HG02642 (cell line): ENCODE results near the gene RBM15B.

Experiments used
- ATAC-seq: cut with Tn5 transposase; IDR thresholded peaks from one replicate; pipeline ENCODE4 v1.9.1; 2021; ENCODE audit warnings: mild to moderate bottlenecking; ENCODE audit not compliant: unreplicated experiment, poor library complexity

The RBM15B gene

DNA sequence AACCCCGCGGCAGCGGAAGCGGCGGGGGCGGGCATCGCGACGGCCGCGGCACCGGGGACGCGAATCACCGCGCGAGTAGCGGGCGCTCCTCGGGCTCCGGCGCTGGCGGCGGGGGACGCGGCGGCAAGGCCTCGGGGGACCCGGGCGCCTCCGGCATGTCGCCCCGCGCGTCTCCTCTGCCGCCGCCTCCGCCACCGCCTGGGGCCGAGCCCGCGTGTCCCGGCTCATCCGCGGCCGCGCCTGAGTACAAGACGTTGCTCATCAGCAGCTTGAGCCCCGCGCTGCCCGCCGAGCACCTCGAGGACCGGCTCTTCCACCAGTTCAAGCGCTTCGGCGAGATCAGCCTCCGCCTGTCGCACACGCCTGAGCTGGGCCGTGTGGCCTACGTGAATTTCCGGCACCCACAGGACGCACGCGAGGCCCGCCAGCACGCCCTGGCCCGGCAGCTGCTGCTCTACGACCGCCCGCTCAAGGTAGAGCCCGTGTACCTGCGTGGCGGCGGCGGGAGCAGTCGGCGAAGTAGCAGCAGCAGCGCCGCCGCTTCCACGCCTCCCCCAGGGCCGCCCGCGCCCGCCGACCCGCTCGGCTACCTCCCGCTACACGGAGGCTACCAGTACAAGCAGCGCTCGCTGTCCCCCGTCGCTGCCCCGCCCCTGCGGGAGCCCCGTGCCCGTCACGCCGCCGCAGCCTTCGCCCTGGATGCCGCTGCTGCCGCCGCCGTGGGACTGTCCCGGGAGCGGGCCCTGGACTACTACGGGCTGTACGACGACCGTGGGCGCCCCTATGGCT, 675 bp downstream of the RBM15B start:
- peak; percentile 23 for ATAC-seq

DNA sequence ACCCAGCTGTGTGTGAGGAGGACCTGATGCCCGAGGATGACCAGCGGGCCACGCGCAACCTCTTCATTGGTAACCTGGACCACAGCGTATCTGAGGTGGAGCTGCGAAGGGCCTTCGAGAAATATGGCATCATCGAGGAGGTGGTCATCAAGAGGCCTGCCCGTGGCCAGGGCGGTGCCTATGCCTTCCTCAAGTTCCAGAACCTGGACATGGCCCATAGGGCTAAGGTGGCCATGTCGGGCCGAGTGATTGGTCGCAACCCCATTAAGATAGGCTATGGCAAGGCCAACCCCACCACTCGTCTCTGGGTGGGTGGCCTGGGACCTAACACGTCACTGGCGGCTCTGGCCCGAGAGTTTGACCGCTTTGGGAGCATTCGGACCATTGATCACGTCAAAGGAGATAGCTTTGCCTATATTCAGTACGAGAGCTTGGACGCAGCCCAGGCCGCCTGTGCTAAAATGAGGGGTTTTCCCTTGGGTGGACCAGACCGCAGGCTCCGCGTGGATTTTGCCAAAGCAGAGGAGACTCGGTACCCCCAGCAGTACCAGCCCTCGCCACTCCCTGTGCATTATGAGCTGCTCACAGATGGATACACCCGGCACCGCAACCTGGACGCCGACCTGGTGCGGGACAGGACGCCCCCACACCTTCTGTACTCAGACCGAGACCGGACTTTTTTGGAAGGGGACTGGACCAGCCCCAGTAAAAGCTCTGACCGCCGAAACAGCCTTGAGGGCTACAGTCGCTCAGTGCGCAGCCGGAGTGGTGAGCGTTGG, 1.5 kb downstream of the RBM15B start:
- ATAC-seq, result no peak

DNA sequence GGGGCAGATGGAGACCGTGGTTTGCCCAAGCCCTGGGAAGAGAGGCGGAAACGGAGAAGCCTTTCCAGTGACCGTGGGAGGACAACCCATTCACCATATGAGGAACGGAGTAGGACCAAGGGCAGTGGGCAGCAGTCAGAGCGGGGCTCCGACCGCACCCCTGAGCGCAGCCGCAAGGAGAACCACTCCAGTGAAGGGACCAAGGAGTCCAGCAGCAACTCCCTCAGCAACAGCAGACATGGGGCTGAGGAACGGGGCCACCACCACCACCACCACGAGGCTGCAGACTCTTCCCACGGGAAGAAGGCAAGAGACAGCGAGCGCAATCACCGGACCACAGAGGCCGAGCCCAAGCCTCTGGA, 2.0 kb downstream of the RBM15B start:
- ATAC-seq, result no peak

GRCh38 chr3:51393564-51393963, 2.5 kb downstream of the RBM15B start:
- ATAC-seq, result no peak

DNA sequence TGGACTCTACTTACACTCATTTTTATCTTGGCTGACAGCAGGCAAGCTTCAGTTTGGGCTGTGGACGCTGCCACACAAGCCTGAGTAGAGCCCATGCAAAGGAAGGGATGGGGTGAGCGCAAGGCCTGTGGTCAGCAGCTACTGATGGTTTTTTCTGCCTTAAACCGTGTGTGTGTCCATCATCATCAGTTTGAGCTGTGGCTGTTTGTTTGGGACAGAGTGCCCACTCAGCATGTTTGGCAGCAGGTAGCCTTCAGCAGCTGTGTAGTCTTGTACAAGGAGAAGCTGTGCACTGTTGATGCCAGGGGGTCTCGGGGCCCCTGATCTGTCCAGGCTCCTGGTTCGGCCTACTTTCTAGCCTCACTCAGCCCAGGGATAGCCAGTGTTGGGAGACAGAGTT, 3.5 kb downstream of the RBM15B start:
- ATAC-seq, result no peak

DNA sequence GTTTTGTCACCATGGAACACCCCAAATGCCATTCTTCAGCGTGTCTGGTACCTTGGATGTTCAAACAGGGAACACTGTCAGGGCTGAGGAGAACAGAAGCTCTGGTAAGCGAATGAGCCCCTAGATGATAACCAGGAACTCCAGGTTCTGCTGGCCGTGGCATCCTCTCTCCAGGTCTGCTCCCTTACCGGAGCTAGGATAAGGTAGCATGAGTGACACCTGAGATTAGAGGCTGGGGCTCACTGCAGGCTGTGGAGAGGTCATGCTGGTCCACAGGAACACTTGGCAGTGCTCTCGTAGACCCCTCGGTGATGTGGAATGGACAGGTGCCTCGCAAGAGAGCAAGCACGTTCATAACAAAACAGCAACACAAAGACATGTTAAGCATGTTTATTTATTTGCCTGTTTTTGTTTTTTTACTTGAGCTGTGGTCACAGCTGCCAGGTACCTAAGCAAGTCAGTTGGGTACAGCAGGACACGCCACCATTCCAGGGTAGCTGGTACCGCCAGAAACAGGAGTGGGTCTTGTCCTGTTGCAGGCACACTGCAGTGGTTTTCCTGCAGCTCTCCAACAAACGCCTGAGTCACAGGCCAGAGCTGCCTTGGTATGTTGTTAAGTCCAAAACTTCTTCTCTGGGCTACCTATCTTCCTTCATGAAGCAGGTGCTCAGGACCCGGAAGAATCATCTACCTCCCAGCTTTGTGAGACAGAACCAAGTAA, 4.6 kb downstream of the RBM15B start:
- no peak for ATAC-seq

DNA sequence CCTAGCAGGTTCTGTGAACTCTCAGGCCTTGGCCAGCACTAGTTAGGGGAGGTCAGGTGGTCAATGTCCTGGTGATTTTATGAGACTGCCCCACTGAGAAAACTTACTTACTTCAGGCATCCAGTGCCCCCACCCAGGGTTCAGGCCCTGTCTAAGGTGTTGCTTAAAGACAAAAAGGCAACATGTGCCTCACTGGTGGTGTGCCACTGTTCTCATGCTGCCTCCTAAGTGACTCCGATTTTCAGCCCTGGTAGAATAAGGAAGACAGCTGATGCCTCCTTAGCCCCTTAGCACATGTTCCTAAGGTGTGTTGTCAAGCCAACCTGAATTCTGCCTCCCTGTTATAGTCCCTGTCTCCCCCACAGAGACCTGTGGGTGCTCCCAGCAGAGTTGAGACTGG, 5.3 kb downstream of the RBM15B start:
- no peak for ATAC-seq

DNA sequence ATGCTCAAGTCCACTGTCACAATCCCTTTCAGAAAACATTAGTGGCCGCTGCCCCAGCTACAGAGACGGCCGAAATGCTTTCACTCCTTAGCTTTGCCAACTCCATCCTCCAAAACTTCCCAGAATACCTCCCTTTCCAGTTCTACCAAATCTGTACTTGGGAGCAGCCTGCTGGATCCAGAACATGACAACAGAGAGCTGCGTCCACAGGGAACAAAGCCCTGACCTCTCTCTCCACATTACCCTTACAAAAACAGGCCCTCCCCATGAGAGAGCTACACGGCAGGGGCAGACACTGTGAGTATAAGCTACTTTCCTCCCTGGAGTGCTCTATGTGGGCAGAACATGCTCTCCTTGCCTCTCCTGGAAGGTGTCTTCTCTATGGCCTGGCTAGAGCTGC, 6.3 kb downstream of the RBM15B start:
- no peak for ATAC-seq

- ATAC-seq, result no peak
These were observed 7.7 kb downstream of the RBM15B start for GRCh38 chr3:51398595-51399310.

- no peak for ATAC-seq
These were observed 9.1 kb downstream of the RBM15B start for GRCh38 chr3:51400166-51400565.

GRCh38 chr3:51401735-51402134, 10.7 kb downstream of the RBM15B start:
- no peak for ATAC-seq

DNA sequence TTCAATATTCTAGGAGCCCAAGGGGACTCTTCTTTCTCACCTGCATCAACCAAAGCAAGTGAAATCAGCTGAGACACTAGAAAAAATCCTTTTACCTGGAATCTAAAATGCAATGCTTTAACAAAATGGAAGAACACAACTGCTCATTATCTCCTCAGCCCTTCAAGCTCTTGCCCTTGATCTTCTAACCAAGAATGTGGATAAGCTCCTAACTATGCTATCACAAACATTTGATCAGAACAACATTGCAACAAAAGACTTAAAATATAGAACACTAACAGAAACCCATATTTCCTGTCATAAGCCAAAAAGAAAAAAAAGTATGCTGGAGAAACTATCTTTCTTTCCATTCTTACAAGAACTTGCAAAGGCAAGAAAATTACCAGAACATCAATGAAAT, 12.6 kb downstream of the RBM15B start:
- ATAC-seq, result no peak

DNA sequence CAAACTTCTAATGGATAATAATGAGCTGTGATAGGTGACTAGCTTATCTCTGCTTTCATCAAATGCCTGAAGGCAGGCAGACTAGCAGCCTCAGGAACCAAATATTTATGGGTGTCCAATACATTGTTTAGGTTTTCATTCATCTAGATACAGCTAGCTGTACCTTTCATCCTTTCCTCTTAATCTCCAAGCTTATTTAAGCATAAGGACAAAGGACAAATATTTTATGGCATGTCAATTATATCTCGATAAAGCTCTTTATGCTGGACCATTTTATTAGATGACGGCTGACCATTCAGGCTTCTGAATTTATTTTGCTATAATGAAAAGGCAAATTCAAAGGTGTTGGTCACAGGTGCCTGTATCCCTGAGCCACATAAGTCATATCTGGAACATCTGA, 16.9 kb downstream of the RBM15B start:
- ATAC-seq, result no peak

DNA sequence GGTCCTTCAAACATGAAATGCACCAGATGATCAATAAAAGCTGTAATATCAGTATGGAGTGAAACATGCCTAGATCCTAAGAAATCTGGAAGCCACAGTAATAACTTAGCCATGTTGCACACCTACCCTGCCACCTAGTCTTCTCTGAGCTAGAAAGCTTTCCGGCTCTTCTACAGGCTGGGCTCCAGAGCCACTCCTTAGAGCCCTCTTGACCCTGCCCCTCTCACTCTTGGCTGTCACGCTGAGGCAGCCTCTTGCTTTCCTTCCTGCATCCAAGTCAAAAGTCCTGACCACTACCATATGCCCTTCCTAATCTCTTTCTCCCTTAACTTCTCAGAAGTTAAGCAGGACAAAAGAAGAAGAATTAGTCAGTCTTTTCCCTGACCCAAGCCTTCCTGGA, 17.7 kb downstream of the RBM15B start:
- ATAC-seq, result no peak

DNA sequence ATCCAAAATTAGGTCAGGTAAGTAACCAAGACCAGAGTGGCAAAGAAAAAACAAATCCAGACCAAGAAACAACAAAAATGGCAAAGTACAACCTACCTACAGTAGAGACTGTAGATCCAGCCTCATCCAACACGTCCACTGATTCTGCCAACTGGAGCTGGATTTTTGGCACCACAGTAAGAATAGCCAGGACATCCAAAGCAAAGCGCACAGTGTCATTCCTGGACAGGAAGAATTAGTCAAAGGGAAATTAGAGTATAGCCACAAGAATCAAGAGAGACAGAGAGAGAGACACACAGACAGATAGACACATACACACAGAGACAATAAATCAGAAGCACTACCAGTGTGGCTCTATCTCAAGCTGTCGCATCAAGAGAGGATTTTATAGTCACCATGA, 31.1 kb downstream of the RBM15B start:
- no peak for ATAC-seq

- no peak for ATAC-seq
These were observed 35.8 kb downstream of the RBM15B start for GRCh38 chr3:51426921-51427320.

DNA sequence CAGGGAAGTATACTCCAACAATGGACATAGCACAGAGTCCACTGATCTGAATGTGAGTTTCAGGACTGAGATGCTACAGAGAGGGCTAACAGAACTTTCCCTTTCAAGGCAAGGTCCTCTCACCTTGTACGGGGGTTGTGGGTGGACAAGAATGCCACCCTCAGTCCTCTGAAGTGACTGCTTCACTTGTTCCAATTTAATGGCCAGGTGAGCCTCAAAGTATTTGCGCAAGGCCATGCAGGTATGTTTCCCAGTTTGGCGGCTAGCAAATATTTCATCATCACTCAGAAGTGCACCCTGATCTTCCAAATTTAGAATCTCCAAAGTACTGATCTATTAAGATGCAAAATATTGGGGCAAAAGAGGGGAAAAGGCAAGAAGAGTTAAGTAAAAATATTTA, 38.1 kb downstream of the RBM15B start:
- ATAC-seq, result no peak

- ATAC-seq, result no peak
These were observed 43.0 kb downstream of the RBM15B start for GRCh38 chr3:51434110-51434509.

- no peak for ATAC-seq
These were observed 43.8 kb downstream of the RBM15B start for GRCh38 chr3:51434746-51435327.

DNA sequence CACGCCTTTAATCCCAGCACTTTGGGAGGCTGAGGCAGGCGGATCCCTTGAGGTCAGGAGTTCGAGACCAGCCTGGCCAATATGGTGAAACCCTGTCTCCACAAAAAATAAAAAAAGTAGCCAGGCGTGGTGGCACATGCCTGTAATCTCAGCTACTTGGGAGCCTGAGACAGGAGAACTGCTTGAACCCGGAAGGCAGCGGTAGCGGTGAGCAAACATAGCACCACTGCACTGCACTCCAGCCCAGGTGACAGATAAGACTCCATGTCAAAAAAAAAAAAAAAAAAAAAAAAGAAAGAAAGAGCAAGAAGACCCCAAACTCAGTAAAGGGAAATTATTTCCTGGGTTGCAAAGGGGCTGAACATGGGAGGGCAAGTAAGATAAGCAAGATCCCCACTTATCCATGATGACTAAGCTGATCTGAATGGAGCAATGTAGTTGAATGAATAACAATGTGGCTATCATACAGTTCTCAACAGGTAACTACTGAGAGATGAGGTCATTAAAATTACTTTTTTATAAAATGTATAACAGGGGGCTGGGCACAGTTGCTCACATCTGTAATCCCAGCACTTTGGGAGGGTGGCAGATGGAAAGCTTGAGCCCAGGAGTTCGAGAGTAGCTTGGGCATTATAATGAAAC, 46.0 kb downstream of the RBM15B start:
- ATAC-seq, result no peak
